Activated CD4-positive, CD25-positive, alpha-beta regulatory T cell treated with anti-CD3 and anti-CD28 coated beads, Interleukin-2, amount 50 U/mL, for 24 hours (primary cell): ENCODE measurements around the gene DOCK8.
A peak's percentile ranks its signal among the peaks of the same experiment; 100 is the strongest.
"Not testable (repeated sequence)": the region's sequence is repeated elsewhere in the genome, so short reads cannot be mapped to it uniquely, and the experiment has no call there.

ENCODE experiments used
- ATAC-seq, 2 donors: fragments of 150-1000 bp; cut with Tn5 transposase; one replicate each; pipeline ENCODE4 v1.10.0; 2021; ENCODE audit warnings: mild to moderate bottlenecking in 1 of 2, moderate library complexity in 1 of 2

DOCK8 gene

GRCh38 chr9:214648-215493 lies at the start of gene DOCK8:
Gene DOCK8 (plus strand): TSS chr9:214865. CDS start chr9:214977, 112 bp downstream.
- peak; percentile 77 to 86 for ATAC-seq

DNA sequence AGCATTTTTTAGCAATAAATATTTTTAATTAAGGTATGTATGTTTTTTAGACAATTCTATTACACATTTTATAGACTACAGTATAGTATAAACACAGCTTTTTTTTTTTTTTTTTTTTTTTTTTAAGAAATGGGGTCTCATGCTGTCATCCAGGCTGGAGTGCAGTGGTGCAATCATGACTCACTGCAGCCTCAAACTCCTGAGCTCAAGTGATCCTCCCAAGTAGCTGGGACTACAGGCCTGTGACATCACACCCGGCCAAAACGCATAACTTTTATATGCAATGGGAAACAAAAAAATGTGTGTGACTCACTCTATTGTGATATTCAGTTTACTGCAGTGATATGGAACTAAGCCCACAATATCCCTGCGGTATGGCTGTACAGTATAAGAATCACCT lies 44.9 kb upstream of the DOCK8 start:
- ATAC-seq = not testable (repeated sequence)

- not testable (repeated sequence) for ATAC-seq
Observed at GRCh38 chr9:178140-178825, 36.4 kb upstream of the DOCK8 start.

GRCh38 chr9:178970-179383 lies 35.7 kb upstream of the DOCK8 start, which contains the start of gene ZNG1A:
Gene ZNG1A (minus strand): TSS chr9:179056. CDS start chr9:178969, 87 bp downstream.
- not testable (repeated sequence) for ATAC-seq

- ATAC-seq = not testable (repeated sequence)
Observed at GRCh38 chr9:199601-200000, 15.1 kb upstream of the DOCK8 start.

- ATAC-seq = no peak
Observed at GRCh38 chr9:206481-206880, 8.2 kb upstream of the DOCK8 start.

GRCh38 chr9:209143-209758 lies 5.4 kb upstream of the DOCK8 start:
- ATAC-seq = no peak

DNA sequence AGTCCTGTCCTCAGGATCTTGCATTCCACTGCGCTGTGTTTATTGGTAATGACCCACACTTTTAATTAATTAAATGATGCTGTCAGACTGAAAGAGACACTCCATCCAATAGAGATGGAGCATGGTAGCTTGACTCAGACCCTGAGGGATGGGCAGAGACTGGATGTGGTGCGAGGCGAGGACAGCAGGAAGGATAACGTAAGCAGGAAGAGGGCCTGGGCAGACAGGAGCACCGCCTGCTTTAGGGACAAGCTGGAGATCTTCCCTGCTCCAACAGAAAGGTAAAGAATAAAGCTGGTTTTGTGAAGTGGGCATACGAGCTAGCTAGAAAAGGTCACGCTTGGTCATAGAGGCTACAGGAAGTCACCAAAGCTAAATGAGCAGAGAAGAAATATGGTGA lies 3.6 kb upstream of the DOCK8 start:
- no peak for ATAC-seq

DNA sequence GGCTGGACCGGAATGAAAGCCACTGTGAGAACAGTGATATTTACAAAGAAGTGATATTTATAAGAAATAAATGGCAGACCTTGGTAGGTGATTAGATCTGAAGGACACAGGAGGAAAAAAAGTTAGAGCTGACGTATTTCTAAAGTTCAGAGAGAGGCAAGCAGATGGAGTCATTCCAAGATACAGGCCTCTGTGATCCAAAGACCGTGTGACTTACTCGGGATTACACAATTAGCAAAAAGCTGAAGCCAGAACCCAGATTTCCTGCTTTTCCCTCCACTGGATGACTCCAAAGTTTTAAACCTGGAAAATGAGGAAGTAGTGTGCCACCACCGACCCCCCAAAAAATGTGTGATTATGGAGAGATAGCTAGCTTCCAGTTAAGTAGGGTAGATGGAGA lies 3.1 kb upstream of the DOCK8 start:
- ATAC-seq = no peak

DNA sequence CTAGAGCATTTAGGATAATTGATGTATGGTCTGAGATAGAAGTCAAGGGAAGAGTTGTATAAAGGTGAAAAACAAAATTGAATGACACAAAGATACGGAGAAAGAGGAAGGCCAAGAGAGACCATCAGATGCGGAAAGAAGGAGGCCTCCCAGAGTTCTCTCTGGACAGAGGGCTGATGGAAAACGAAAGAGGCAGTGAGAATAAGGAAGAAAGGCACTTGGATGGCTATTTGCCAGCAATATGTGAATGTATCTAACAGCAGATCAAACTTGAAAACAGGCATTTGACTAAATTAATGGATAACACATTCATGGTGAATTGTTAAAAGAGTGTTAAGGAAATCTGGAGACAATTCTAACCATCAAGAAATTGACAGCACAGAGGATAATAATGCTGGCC lies 2.4 kb upstream of the DOCK8 start:
- no peak for ATAC-seq

DNA sequence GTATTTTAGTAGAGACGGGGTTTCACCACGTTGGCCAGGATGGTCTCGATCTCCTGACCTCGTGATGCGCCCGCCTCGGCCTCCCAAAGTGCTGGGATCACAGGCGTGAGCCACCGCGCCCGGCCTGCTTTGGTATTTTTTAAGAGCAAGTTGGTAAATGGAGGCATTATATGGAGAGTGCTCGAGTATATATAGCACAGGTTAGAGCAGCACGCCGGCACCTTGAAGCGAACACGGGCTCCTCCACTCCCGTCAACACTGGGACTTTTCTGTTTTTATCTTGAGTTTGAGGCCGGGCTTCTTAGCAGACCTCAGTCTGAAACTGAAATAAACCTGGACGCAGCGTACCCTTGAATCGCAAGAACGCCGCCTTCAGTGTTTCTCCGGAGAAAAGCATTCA lies 764 bp upstream of the DOCK8 start:
- ATAC-seq = not testable (repeated sequence)

DNA sequence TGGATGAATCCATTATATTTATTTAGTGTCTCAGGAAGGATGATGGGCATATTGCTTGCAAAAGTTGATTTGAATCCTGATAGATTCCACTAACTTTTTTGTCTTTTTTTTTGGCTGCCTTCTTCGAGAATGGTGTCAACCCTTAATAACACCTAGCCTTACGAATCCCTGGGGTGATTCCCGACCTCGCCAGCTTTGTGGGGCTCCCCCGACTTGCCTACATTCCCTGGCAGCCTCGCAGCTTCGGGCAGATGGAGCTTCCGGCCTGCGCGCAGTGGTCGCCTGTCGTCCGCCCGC lies 366 bp upstream of the DOCK8 start:
- ATAC-seq = no peak

DNA sequence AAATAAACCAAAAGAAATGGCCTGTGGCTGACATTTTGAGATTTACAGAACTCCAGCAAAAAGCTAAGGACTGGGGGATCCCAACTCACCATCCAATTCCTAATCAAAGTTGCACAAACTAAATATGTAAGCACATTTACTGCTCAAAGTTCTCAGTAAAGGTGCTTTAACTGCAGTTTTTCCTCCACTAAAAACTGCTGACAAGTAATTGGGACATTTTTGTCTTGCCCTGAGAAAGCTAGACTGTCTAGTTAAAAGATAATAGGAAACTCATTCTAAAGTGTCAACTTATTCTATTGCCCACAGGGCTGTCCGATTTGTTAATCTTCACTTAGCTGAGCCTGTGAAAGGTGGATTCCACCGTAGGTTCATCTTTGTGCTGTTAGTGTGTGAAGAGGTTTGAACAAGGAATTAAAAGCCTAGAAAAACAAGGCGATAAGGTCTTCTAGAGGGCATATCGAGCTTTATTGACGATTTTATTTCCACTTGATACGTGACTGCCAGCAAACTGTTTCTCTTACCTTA lies 1.0 kb downstream of the DOCK8 start:
- ATAC-seq = no peak

DNA sequence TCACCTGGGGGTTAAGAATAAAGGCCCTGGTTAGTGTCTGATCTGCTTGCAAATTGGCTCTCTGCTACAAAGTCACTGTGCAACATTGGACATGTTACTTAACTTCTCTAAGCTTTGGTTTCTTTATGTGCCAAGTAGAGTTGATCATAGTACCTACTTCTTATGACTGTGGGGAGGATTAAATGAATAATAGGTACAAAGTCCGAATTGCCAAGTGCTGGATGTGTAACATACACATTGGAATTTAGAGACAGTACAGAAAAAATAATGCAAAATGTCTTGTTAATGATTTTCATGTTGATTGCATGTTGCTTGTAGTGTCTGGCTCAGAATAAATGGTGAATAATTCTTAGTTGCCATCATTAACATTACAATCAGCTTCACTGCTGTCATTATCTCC lies 2.2 kb downstream of the DOCK8 start:
- no peak for ATAC-seq

GRCh38 chr9:217950-218349 lies 3.3 kb downstream of the DOCK8 start:
- ATAC-seq = no peak

GRCh38 chr9:219036-219435 lies 4.4 kb downstream of the DOCK8 start:
- ATAC-seq = not testable (repeated sequence)

GRCh38 chr9:219670-220365 lies 5.2 kb downstream of the DOCK8 start:
- no peak for ATAC-seq

- no peak for ATAC-seq
Observed at GRCh38 chr9:221989-222776, 7.5 kb downstream of the DOCK8 start.

- ATAC-seq = no peak
Observed at GRCh38 chr9:223152-223551, 8.5 kb downstream of the DOCK8 start.

DNA sequence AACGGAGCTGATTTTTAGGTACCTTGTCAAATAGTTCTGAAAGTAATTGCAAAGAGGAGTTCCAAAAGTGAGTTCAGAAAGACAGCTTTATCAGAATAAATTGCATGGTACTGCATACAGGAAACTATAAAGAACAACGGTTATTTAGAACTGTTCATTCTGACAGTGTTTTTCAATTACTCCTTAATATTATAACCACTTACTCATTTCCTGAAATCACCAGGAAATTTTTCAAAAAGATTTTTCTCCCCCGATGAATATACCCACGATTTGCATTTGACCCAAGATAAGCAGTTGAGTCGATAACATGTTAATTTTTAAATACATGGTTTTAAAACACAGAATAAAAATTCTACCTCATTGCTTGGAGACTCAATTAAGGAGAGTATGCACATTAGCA lies 9.4 kb downstream of the DOCK8 start:
- ATAC-seq = no peak

DNA sequence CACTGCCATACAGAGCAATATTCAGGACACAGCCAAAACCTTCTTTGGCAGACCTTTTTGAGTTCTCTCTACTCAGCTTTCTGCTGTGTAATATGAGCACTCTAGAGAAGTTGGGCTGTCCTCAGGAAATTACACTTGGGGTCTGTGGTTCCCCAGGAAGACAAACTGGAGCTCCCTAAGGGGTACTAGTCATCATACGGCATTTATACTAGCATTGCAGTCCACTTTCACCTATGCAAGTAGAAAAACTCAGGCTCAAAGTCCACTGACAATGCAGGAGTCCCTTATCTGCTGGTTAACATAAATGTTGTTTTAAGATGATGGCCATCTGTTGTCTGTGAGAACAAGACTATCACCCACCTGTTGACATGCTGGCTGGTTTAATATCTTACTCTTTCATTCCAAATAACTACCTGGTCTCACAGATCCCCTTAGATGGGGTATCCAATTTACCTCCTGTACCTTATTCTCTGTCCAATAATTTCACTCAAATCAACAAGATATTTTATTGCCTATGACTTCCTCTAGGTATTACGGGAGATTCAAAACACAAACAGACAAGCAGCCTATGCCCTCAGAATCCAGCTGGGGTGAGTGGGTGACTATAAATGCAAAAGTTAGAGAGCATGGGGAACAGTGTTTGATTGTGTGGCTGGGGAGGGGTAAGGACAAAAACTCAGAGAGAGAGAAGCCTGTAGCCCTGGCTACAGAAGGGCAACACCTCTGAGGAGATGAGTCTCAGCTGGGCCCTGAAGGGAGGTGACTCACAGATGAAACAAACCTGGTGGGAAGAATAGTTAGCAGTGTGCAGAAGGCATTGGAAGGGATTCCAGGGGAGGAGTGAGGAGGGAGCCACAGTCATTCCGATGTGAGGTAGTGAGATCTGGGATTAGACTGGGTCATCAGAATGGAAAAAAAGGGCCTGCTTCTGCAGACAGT lies 10.2 kb downstream of the DOCK8 start:
- peak; percentile 44 to 66 for ATAC-seq
